ENCODE data around the gene SMCHD1.

Gene SMCHD1

GRCh38 chr18:2681993-2682603 lies 26.6 kb downstream of the SMCHD1 start:
- H3K4me1 ChIP-seq (ENCODE audit: control insufficient read depth in 1 of 2, insufficient read depth in 2 of 2, low read length in 2 of 2): no peaks in the 10 kb centered on the region
- H3K9me3 ChIP-seq (ENCODE audit: control insufficient read depth in 1 of 2, low read length in 2 of 2): peaks cover 0 to 8% of the 10 kb centered on the region in 2 donors
- H3K36me3 ChIP-seq (ENCODE audit: control insufficient read depth in 1 of 2, insufficient read depth in 2 of 2, low read length in 2 of 2): peaks cover 19 to 20% of the 10 kb centered on the region in 2 donors
- no peak overlapping the region for H3K27ac ChIP-seq (ENCODE audit: low read depth, low read length)
- no peak overlapping the region for H3K4me3 ChIP-seq (ENCODE audit: low read depth in 1 of 2, low read length in 2 of 2)
- H3K27me3 ChIP-seq (ENCODE audit: control insufficient read depth in 1 of 2, insufficient read depth in 2 of 2, low read length in 2 of 2): no peaks in the 10 kb centered on the region
- no peak overlapping the region for H3K9ac ChIP-seq (ENCODE audit: low read depth in 1 of 2, low read length in 2 of 2)

- no peaks in the 10 kb centered on the region for H3K27me3 ChIP-seq (ENCODE audit: control insufficient read depth in 1 of 2, insufficient read depth in 2 of 2, low read length in 2 of 2)
- peaks cover 0 to 8% of the 10 kb centered on the region in 2 donors for H3K9me3 ChIP-seq (ENCODE audit: control insufficient read depth in 1 of 2, low read length in 2 of 2)
- no peak overlapping the region for H3K27ac ChIP-seq (ENCODE audit: low read depth, low read length)
- peaks cover 11 to 20% of the 10 kb centered on the region in 2 donors for H3K36me3 ChIP-seq (ENCODE audit: control insufficient read depth in 1 of 2, insufficient read depth in 2 of 2, low read length in 2 of 2)
- H3K9ac ChIP-seq (ENCODE audit: low read depth in 1 of 2, low read length in 2 of 2): no peak overlapping the region
- H3K4me3 ChIP-seq (ENCODE audit: low read depth in 1 of 2, low read length in 2 of 2): no peak overlapping the region
- no peaks in the 10 kb centered on the region for H3K4me1 ChIP-seq (ENCODE audit: control insufficient read depth in 1 of 2, insufficient read depth in 2 of 2, low read length in 2 of 2)
These were observed 27.5 kb downstream of the SMCHD1 start for GRCh38 chr18:2683055-2683454.

- Histone ChIP-seq H3K4me3 (ENCODE audit: low read depth in 1 of 2, low read length in 2 of 2) (no peak overlapping the region), H3K4me1 (ENCODE audit: control insufficient read depth in 1 of 2, insufficient read depth in 2 of 2, low read length in 2 of 2) (no peaks in the 10 kb centered on the region), H3K27ac (ENCODE audit: low read depth, low read length) (no peak overlapping the region), H3K9ac (ENCODE audit: low read depth in 1 of 2, low read length in 2 of 2) (no peak overlapping the region), H3K36me3 (ENCODE audit: control insufficient read depth in 1 of 2, insufficient read depth in 2 of 2, low read length in 2 of 2) (peaks cover 17 to 23% of the 10 kb centered on the region in 2 donors), H3K9me3 (ENCODE audit: control insufficient read depth in 1 of 2, low read length in 2 of 2) (peaks cover 0 to 8% of the 10 kb centered on the region in 2 donors), H3K27me3 (ENCODE audit: control insufficient read depth in 1 of 2, insufficient read depth in 2 of 2, low read length in 2 of 2) (no peaks in the 10 kb centered on the region)
These were observed 30.9 kb downstream of the SMCHD1 start for GRCh38 chr18:2686349-2686968.

- Histone ChIP-seq H3K27ac (ENCODE audit: low read depth, low read length) (no peak overlapping the region), H3K9ac (ENCODE audit: low read depth in 1 of 2, low read length in 2 of 2) (no peak overlapping the region), H3K36me3 (ENCODE audit: control insufficient read depth in 1 of 2, insufficient read depth in 2 of 2, low read length in 2 of 2) (peaks cover 17 to 33% of the 10 kb centered on the region in 2 donors), H3K4me3 (ENCODE audit: low read depth in 1 of 2, low read length in 2 of 2) (no peak overlapping the region), H3K4me1 (ENCODE audit: control insufficient read depth in 1 of 2, insufficient read depth in 2 of 2, low read length in 2 of 2) (no peaks in the 10 kb centered on the region), H3K9me3 (ENCODE audit: control insufficient read depth in 1 of 2, low read length in 2 of 2) (peaks cover 0 to 8% of the 10 kb centered on the region in 2 donors), H3K27me3 (ENCODE audit: control insufficient read depth in 1 of 2, insufficient read depth in 2 of 2, low read length in 2 of 2) (no peaks in the 10 kb centered on the region)
These were observed 32.0 kb downstream of the SMCHD1 start for GRCh38 chr18:2687390-2688001.

- Histone ChIP-seq H3K36me3 (ENCODE audit: control insufficient read depth in 1 of 2, insufficient read depth in 2 of 2, low read length in 2 of 2) (peaks cover 20 to 58% of the 10 kb centered on the region in 2 donors), H3K9ac (ENCODE audit: low read depth in 1 of 2, low read length in 2 of 2) (no peak overlapping the region), H3K4me1 (ENCODE audit: control insufficient read depth in 1 of 2, insufficient read depth in 2 of 2, low read length in 2 of 2) (no peaks in the 10 kb centered on the region), H3K4me3 (ENCODE audit: low read depth in 1 of 2, low read length in 2 of 2) (no peak overlapping the region), H3K9me3 (ENCODE audit: control insufficient read depth in 1 of 2, low read length in 2 of 2) (no peaks in the 10 kb centered on the region), H3K27me3 (ENCODE audit: control insufficient read depth in 1 of 2, insufficient read depth in 2 of 2, low read length in 2 of 2) (no peaks in the 10 kb centered on the region), H3K27ac (ENCODE audit: low read depth, low read length) (no peak overlapping the region)
These were observed 37.0 kb downstream of the SMCHD1 start for GRCh38 chr18:2692508-2692907.

GRCh38 chr18:2697184-2697583 lies 41.7 kb downstream of the SMCHD1 start:
- no peak overlapping the region for H3K4me3 ChIP-seq (ENCODE audit: low read depth in 1 of 2, low read length in 2 of 2)
- H3K36me3 ChIP-seq (ENCODE audit: control insufficient read depth in 1 of 2, insufficient read depth in 2 of 2, low read length in 2 of 2): peaks cover 42 to 68% of the 10 kb centered on the region in 2 donors
- H3K27ac ChIP-seq (ENCODE audit: low read depth, low read length): no peak overlapping the region
- H3K9me3 ChIP-seq (ENCODE audit: control insufficient read depth in 1 of 2, low read length in 2 of 2): no peaks in the 10 kb centered on the region
- H3K4me1 ChIP-seq (ENCODE audit: control insufficient read depth in 1 of 2, insufficient read depth in 2 of 2, low read length in 2 of 2): no peaks in the 10 kb centered on the region
- no peaks in the 10 kb centered on the region for H3K27me3 ChIP-seq (ENCODE audit: control insufficient read depth in 1 of 2, insufficient read depth in 2 of 2, low read length in 2 of 2)
- no peak overlapping the region for H3K9ac ChIP-seq (ENCODE audit: low read depth in 1 of 2, low read length in 2 of 2)

GRCh38 chr18:2699001-2699400 lies 43.5 kb downstream of the SMCHD1 start:
- H3K4me1 ChIP-seq (ENCODE audit: control insufficient read depth in 1 of 2, insufficient read depth in 2 of 2, low read length in 2 of 2): no peaks in the 10 kb centered on the region
- H3K36me3 ChIP-seq (ENCODE audit: control insufficient read depth in 1 of 2, insufficient read depth in 2 of 2, low read length in 2 of 2): peaks cover 35 to 64% of the 10 kb centered on the region in 2 donors
- no peak overlapping the region for H3K9ac ChIP-seq (ENCODE audit: low read depth in 1 of 2, low read length in 2 of 2)
- H3K27me3 ChIP-seq (ENCODE audit: control insufficient read depth in 1 of 2, insufficient read depth in 2 of 2, low read length in 2 of 2): no peaks in the 10 kb centered on the region
- H3K9me3 ChIP-seq (ENCODE audit: control insufficient read depth in 1 of 2, low read length in 2 of 2): no peaks in the 10 kb centered on the region
- no peak overlapping the region for H3K27ac ChIP-seq (ENCODE audit: low read depth, low read length)
- H3K4me3 ChIP-seq (ENCODE audit: low read depth in 1 of 2, low read length in 2 of 2): no peak overlapping the region

- H3K4me3 ChIP-seq (ENCODE audit: low read depth in 1 of 2, low read length in 2 of 2): no peak overlapping the region
- H3K27me3 ChIP-seq (ENCODE audit: control insufficient read depth in 1 of 2, insufficient read depth in 2 of 2, low read length in 2 of 2): no peaks in the 10 kb centered on the region
- H3K4me1 ChIP-seq (ENCODE audit: control insufficient read depth in 1 of 2, insufficient read depth in 2 of 2, low read length in 2 of 2): no peaks in the 10 kb centered on the region
- H3K36me3 ChIP-seq (ENCODE audit: control insufficient read depth in 1 of 2, insufficient read depth in 2 of 2, low read length in 2 of 2): peaks cover 25 to 72% of the 10 kb centered on the region in 2 donors
- H3K9ac ChIP-seq (ENCODE audit: low read depth in 1 of 2, low read length in 2 of 2): no peak overlapping the region
- H3K27ac ChIP-seq (ENCODE audit: low read depth, low read length): no peak overlapping the region
- H3K9me3 ChIP-seq (ENCODE audit: control insufficient read depth in 1 of 2, low read length in 2 of 2): no peaks in the 10 kb centered on the region
These were observed 49.0 kb downstream of the SMCHD1 start for GRCh38 chr18:2704541-2704940.

- H3K36me3 ChIP-seq (ENCODE audit: control insufficient read depth in 1 of 2, insufficient read depth in 2 of 2, low read length in 2 of 2): peaks cover 7 to 71% of the 10 kb centered on the region in 2 donors
- no peaks in the 10 kb centered on the region for H3K27me3 ChIP-seq (ENCODE audit: control insufficient read depth in 1 of 2, insufficient read depth in 2 of 2, low read length in 2 of 2)
These were observed 51.4 kb downstream of the SMCHD1 start for GRCh38 chr18:2706903-2707302.

GRCh38 chr18:2707551-2708168 lies 52.1 kb downstream of the SMCHD1 start:
- Histone ChIP-seq H3K27me3 (ENCODE audit: control insufficient read depth in 1 of 2, insufficient read depth in 2 of 2, low read length in 2 of 2) (no peaks in the 10 kb centered on the region), H3K36me3 (ENCODE audit: control insufficient read depth in 1 of 2, insufficient read depth in 2 of 2, low read length in 2 of 2) (peaks cover 12 to 73% of the 10 kb centered on the region in 2 donors), H3K9ac (ENCODE audit: low read depth in 1 of 2, low read length in 2 of 2) (no peak overlapping the region), H3K27ac (ENCODE audit: low read depth, low read length) (no peak overlapping the region), H3K4me3 (ENCODE audit: low read depth in 1 of 2, low read length in 2 of 2) (no peak overlapping the region), H3K9me3 (ENCODE audit: control insufficient read depth in 1 of 2, low read length in 2 of 2) (no peaks in the 10 kb centered on the region), H3K4me1 (ENCODE audit: control insufficient read depth in 1 of 2, insufficient read depth in 2 of 2, low read length in 2 of 2) (no peaks in the 10 kb centered on the region)

More at GRCh38 chr18:2706903-2707302, 51.4 kb downstream of the SMCHD1 start:
- H3K27ac ChIP-seq (ENCODE audit: low read depth, low read length): no peak overlapping the region
- no peaks in the 10 kb centered on the region for H3K4me1 ChIP-seq (ENCODE audit: control insufficient read depth in 1 of 2, insufficient read depth in 2 of 2, low read length in 2 of 2)
- H3K4me3 ChIP-seq (ENCODE audit: low read depth in 1 of 2, low read length in 2 of 2): no peak overlapping the region
- H3K9me3 ChIP-seq (ENCODE audit: control insufficient read depth in 1 of 2, low read length in 2 of 2): no peaks in the 10 kb centered on the region
- H3K9ac ChIP-seq (ENCODE audit: low read depth in 1 of 2, low read length in 2 of 2): no peak overlapping the region

Data from duodenal mucosa (tissue), 2 donors.